ENCODE results near the gene CAMK1G.

The CAMK1G gene

GRCh38 chr1:209611771-209612570 is 28.5 kb downstream of the CAMK1G start:
- DNase-seq (ENCODE audit: extremely low read depth, low read depth) = no peak
- H3K4me3 ChIP-seq (replicated peaks; ENCODE audit: low read depth, low read length) = no peak overlapping the region
- TF ChIP-seq CTCF (IDR thresholded peaks at IDR 0.05; ENCODE audit: low read depth, low read length, missing control alignments) = no peak

GRCh38 chr1:209612646-209613399 is 29.3 kb downstream of the CAMK1G start:
- DNase-seq (ENCODE audit: extremely low read depth, low read depth) = no peak
- no peak overlapping the region for H3K4me3 ChIP-seq (replicated peaks; ENCODE audit: low read depth, low read length)
- TF ChIP-seq CTCF (IDR thresholded peaks at IDR 0.05; ENCODE audit: low read depth, low read length, missing control alignments) = no peak

GRCh38 chr1:209613400-209614150 is 30.1 kb downstream of the CAMK1G start:
- H3K4me3 ChIP-seq (replicated peaks; ENCODE audit: low read depth, low read length) = no peak overlapping the region
- no peak for TF ChIP-seq CTCF (IDR thresholded peaks at IDR 0.05; ENCODE audit: low read depth, low read length, missing control alignments)
- DNase-seq (ENCODE audit: extremely low read depth, low read depth) = no peak

GRCh38 chr1:209614151-209614420 is 30.6 kb downstream of the CAMK1G start:
- H3K4me3 ChIP-seq (replicated peaks; ENCODE audit: low read depth, low read length) = no peak overlapping the region
- DNase-seq (ENCODE audit: extremely low read depth, low read depth) = no peak
- no peak for TF ChIP-seq CTCF (IDR thresholded peaks at IDR 0.05; ENCODE audit: low read depth, low read length, missing control alignments)

- H3K4me3 ChIP-seq (replicated peaks; ENCODE audit: low read depth, low read length) = no peak overlapping the region
- no peak for DNase-seq (ENCODE audit: extremely low read depth, low read depth)
- no peak for TF ChIP-seq CTCF (IDR thresholded peaks at IDR 0.05; ENCODE audit: low read depth, low read length, missing control alignments)
Measured at GRCh38 chr1:209614906-209615305, 31.4 kb downstream of the CAMK1G start.

GRCh38 chr1:209616366-209617046 is 33.0 kb downstream of the CAMK1G start:
- no peak for DNase-seq (ENCODE audit: extremely low read depth, low read depth)
- H3K4me3 ChIP-seq (replicated peaks; ENCODE audit: low read depth, low read length) = no peak overlapping the region
- no peak for TF ChIP-seq CTCF (IDR thresholded peaks at IDR 0.05; ENCODE audit: low read depth, low read length, missing control alignments)
